H9 (cell line): ENCODE measurements around the gene NPC1L1. TPM values are rescaled to one million over a fixed set of nuclear protein-coding genes. Genes with fewer than 3 reads are reported as not detected.

ENCODE experiments used
- DNase-seq: peaks from one replicate; pipeline ENCODE4 v3.0.0-alpha.2; 2017
- H2AFZ ChIP-seq: one replicate; pipeline ENCODE4 v1.6.1; 2013; ENCODE audit warnings: mild to moderate bottlenecking, low read length, control low read depth, moderate library complexity
- H2AK5ac ChIP-seq: 2 replicates; pipeline ENCODE4 v1.6.1; 2013; ENCODE audit warnings: low read length, control low read depth, mixed read lengths; ENCODE audit not compliant: insufficient read length
- H2BK120ac ChIP-seq: one replicate; pipeline ENCODE4 v1.6.1; 2013; ENCODE audit warnings: low read depth, mild to moderate bottlenecking, low read length, control low read depth, inconsistent platforms; ENCODE audit not compliant: poor library complexity, severe bottlenecking
- H2BK12ac ChIP-seq: 2 replicates; pipeline ENCODE4 v1.6.1; 2013; ENCODE audit warnings: low read length, control low read depth, mixed read lengths, low read depth; ENCODE audit not compliant: insufficient read length
- H2BK15ac ChIP-seq: 2 replicates; pipeline ENCODE4 v1.6.1; 2013; ENCODE audit warnings: low read depth, low read length, control low read depth
- H2BK20ac ChIP-seq: one replicate; pipeline ENCODE4 v1.6.1; 2013; ENCODE audit warnings: low read depth, mild to moderate bottlenecking, low read length, control low read depth, inconsistent platforms; ENCODE audit not compliant: poor library complexity, severe bottlenecking
- H2BK5ac ChIP-seq: 2 replicates; pipeline ENCODE4 v1.6.1; 2013; ENCODE audit warnings: low read length, control low read depth, mixed read lengths; ENCODE audit not compliant: insufficient read length
- H3K14ac ChIP-seq: 2 replicates; pipeline ENCODE4 v1.6.1; 2013; ENCODE audit warnings: low read length, control low read depth; ENCODE audit not compliant: insufficient read depth
- H3K18ac ChIP-seq: 2 replicates; pipeline ENCODE4 v1.6.1; 2013; ENCODE audit warnings: low read depth, mild to moderate bottlenecking, mixed read lengths, low read length, control low read depth; ENCODE audit not compliant: insufficient read length
- H3K23ac ChIP-seq: 2 replicates; pipeline ENCODE4 v1.6.1; 2013; ENCODE audit warnings: low read length, control low read depth, mixed read lengths, low read depth; ENCODE audit not compliant: insufficient read length
- H3K23me2 ChIP-seq: 2 replicates; pipeline ENCODE4 v1.6.1; 2013; ENCODE audit warnings: low read depth, mild to moderate bottlenecking, mixed read lengths, low read length, control low read depth; ENCODE audit not compliant: insufficient read length, poor library complexity, severe bottlenecking
- H3K27ac ChIP-seq: 2 replicates; pipeline ENCODE4 v1.5.1; 2013; ENCODE audit warnings: low read length, control low read depth, mixed read lengths, low read depth; ENCODE audit not compliant: insufficient read length
- H3K27me3 ChIP-seq: 2 replicates; pipeline ENCODE4 v1.6.1; 2013; ENCODE audit warnings: low read length, control low read depth, inconsistent platforms; ENCODE audit not compliant: insufficient read depth
- H3K4ac ChIP-seq: 2 replicates; pipeline ENCODE4 v1.6.1; 2013; ENCODE audit warnings: low read depth, mild to moderate bottlenecking, control low read depth, inconsistent platforms, low read length, moderate library complexity
- H3K4me1 ChIP-seq: 2 replicates; pipeline ENCODE4 v1.6.1; 2013; ENCODE audit warnings: low read length, control low read depth, inconsistent platforms; ENCODE audit not compliant: insufficient read depth
- H3K4me2 ChIP-seq: 2 replicates; pipeline ENCODE4 v1.6.1; 2013; ENCODE audit warnings: low read length, control low read depth, mixed read lengths; ENCODE audit not compliant: insufficient read length, insufficient read depth
- H3K56ac ChIP-seq: 2 replicates; pipeline ENCODE4 v1.6.1; 2013; ENCODE audit warnings: low read depth, mild to moderate bottlenecking, mixed read lengths, low read length, control low read depth; ENCODE audit not compliant: insufficient read length
- H3K79me1 ChIP-seq: 2 replicates; pipeline ENCODE4 v1.6.1; 2013; ENCODE audit warnings: low read depth, mild to moderate bottlenecking, moderate library complexity, low read length, control low read depth, inconsistent platforms; ENCODE audit not compliant: insufficient read depth, poor library complexity, severe bottlenecking
- H3K79me2 ChIP-seq: 2 replicates; pipeline ENCODE4 v1.6.1; 2013; ENCODE audit warnings: low read length, control low read depth, inconsistent platforms; ENCODE audit not compliant: insufficient read depth
- H3K9ac ChIP-seq: 2 replicates; pipeline ENCODE4 v1.6.1; 2013; ENCODE audit warnings: low read length, control low read depth, mixed read lengths; ENCODE audit not compliant: insufficient read length; ENCODE audit errors: extremely low read depth
- H3K9me3 ChIP-seq: one replicate; pipeline ENCODE4 v1.6.1; 2013; ENCODE audit warnings: low read depth, low read length, inconsistent platforms; ENCODE audit not compliant: control insufficient read depth
- H3T11ph ChIP-seq: one replicate; pipeline ENCODE4 v1.6.1; 2013; ENCODE audit warnings: mild to moderate bottlenecking, low read length, control low read depth, inconsistent platforms
- H4K20me1 ChIP-seq: one replicate; pipeline ENCODE4 v1.6.1; 2013; ENCODE audit not compliant: control insufficient read depth, insufficient read length, insufficient read depth
- H4K5ac ChIP-seq: 2 replicates; pipeline ENCODE4 v1.6.1; 2013; ENCODE audit warnings: low read depth, mild to moderate bottlenecking, mixed read lengths, low read length, control low read depth; ENCODE audit not compliant: insufficient read length
- H4K8ac ChIP-seq: replicated peaks from 2 replicates; pipeline ENCODE4 v1.6.1; 2013; ENCODE audit warnings: low read length, control low read depth, mixed read lengths, low read depth; ENCODE audit not compliant: insufficient read length
- H4K91ac ChIP-seq: 2 replicates; pipeline ENCODE4 v1.6.1; 2013; ENCODE audit warnings: low read depth, mild to moderate bottlenecking, moderate library complexity, mixed read lengths, low read length, control low read depth; ENCODE audit not compliant: insufficient read length
- H3K27ac Mint-ChIP-seq, 3 experiments: 2 replicates in 2 of 3; 3 replicates in 1 of 3; pipeline ENCODE4 v1.8.0; 2020 to 2021; ENCODE audit warnings: mixed read lengths in 3 of 3, mild to moderate bottlenecking in 1 of 3, moderate library complexity in 1 of 3
- H3K27me3 Mint-ChIP-seq: 2 replicates; pipeline ENCODE4 v1.8.0; 2021; ENCODE audit warnings: low read depth, mild to moderate bottlenecking, moderate library complexity, mixed read lengths
- H3K36me3 Mint-ChIP-seq, 3 experiments: 2 replicates in 2 of 3; 3 replicates in 1 of 3; pipeline ENCODE4 v1.8.0; 2020 to 2021; ENCODE audit warnings: low read depth in 3 of 3, mixed read lengths in 3 of 3; ENCODE audit not compliant: insufficient read depth in 1 of 3
- H3K4me1 Mint-ChIP-seq, 2 experiments: 2 replicates each; pipeline ENCODE4 v1.8.0; 2020; ENCODE audit warnings: mixed read lengths in 2 of 2
- H3K4me3 Mint-ChIP-seq, 2 experiments: 2 replicates in 1 of 2; 3 replicates in 1 of 2; pipeline ENCODE4 v1.8.0; 2020 to 2021; ENCODE audit warnings: mild to moderate bottlenecking in 2 of 2, mixed read lengths in 2 of 2, moderate library complexity in 1 of 2
- H3K9me3 Mint-ChIP-seq, 2 experiments: 2 replicates in 1 of 2; 3 replicates in 1 of 2; pipeline ENCODE4 v1.8.0; 2020; ENCODE audit warnings: mild to moderate bottlenecking in 2 of 2, mixed read lengths in 2 of 2, moderate library complexity in 1 of 2
- WGBS: extraction: QIAGEN DNeasy Blood & Tissue Kit; methylation state at CpG from one replicate; pipeline ENCODE4 v1.1.7; 2013; ENCODE audit warnings: missing lambda C conversion rate, low lambda C conversion rate, mixed read lengths; ENCODE audit not compliant: insufficient read length; ENCODE audit errors: extremely low coverage; 5-methylcytosine and 5-hydroxymethylcytosine counted together
- total RNA-seq: library from RNA; stranded (reverse); gene quantifications from 2 replicates; pipeline ENCODE4 v1.2.1, GENCODE V29; 2021
- TF ChIP-seq, protein P1 (sequence below): fragments of 200-600 bp; sonication (generic); conservative IDR thresholded peaks from 3 replicates; pipeline ENCODE4 v1.8.0; 2021; ENCODE audit warnings: antibody characterized with exemption, mild to moderate bottlenecking

Gene NPC1L1
- total RNA-seq, 1 experiment from 2014 or later, result 0.11 TPM

DNA sequence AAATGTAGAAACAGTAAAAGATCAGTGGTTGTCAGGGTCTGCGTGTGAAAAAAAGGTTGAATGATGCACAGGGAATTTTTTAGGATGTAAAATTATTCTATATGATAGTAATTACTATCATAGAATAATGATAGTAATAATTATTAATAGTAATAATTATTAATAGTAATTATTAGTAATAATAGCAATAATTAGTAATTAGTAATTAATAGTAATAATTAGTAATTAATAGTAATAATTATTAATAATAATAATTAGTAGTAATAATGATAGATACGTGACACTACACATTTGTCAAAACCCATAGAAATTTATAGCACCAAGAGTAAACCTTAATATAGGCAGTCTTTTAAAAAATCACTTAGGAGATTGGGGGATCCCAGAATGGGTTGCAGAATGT is 46.2 kb downstream of the NPC1L1 start:
- H2BK5ac ChIP-seq, result no peak overlapping the region
- no peak overlapping the region for H2AFZ ChIP-seq
- TF ChIP-seq, protein P1, sequence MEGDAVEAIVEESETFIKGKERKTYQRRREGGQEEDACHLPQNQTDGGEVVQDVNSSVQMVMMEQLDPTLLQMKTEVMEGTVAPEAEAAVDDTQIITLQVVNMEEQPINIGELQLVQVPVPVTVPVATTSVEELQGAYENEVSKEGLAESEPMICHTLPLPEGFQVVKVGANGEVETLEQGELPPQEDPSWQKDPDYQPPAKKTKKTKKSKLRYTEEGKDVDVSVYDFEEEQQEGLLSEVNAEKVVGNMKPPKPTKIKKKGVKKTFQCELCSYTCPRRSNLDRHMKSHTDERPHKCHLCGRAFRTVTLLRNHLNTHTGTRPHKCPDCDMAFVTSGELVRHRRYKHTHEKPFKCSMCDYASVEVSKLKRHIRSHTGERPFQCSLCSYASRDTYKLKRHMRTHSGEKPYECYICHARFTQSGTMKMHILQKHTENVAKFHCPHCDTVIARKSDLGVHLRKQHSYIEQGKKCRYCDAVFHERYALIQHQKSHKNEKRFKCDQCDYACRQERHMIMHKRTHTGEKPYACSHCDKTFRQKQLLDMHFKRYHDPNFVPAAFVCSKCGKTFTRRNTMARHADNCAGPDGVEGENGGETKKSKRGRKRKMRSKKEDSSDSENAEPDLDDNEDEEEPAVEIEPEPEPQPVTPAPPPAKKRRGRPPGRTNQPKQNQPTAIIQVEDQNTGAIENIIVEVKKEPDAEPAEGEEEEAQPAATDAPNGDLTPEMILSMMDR, result no peak
- H2BK120ac ChIP-seq, result no peak overlapping the region
- no peaks in the 10 kb centered on the region for H3K27me3 ChIP-seq
- H3K27me3 Mint-ChIP-seq, result peaks cover 3% of the 10 kb centered on the region
- H3K4me3 Mint-ChIP-seq, result no peak overlapping the region
- no peak overlapping the region for H2BK12ac ChIP-seq
- no peak overlapping the region for H3K18ac ChIP-seq
- no peak overlapping the region for H3K27ac Mint-ChIP-seq
- no peak overlapping the region for H2AK5ac ChIP-seq
- DNase-seq, result no peak
- H4K8ac ChIP-seq, result no peak overlapping the region
- no peaks in the 10 kb centered on the region for H4K20me1 ChIP-seq
- no peak overlapping the region for H4K91ac ChIP-seq
- H3K23me2 ChIP-seq, result no peaks in the 10 kb centered on the region
- no peak overlapping the region for H3K23ac ChIP-seq
- no CpG with 5 or more reads among the region's 2 CpGs for WGBS
- no peaks in the 10 kb centered on the region for H3K9me3 ChIP-seq
- H2BK15ac ChIP-seq, result no peak overlapping the region
- H2BK20ac ChIP-seq, result no peak overlapping the region
- H3K36me3 Mint-ChIP-seq, result no peaks in the 10 kb centered on the region
- no peak overlapping the region for H3T11ph ChIP-seq
- H3K4me2 ChIP-seq, result no peak overlapping the region
- H3K14ac ChIP-seq, result no peak overlapping the region
- H3K4ac ChIP-seq, result no peak overlapping the region
- no peak overlapping the region for H3K27ac ChIP-seq
- H3K9ac ChIP-seq, result no peak overlapping the region
- peaks cover 0 to 7% of the 10 kb centered on the region in 2 experiments; a peak in 2 of 4 replicates for H3K4me1 Mint-ChIP-seq
- no peaks in the 10 kb centered on the region for H3K9me3 Mint-ChIP-seq
- no peaks in the 10 kb centered on the region for H3K79me2 ChIP-seq
- no peak overlapping the region for H4K5ac ChIP-seq
- H3K79me1 ChIP-seq, result no peaks in the 10 kb centered on the region
- peaks cover 2% of the 10 kb centered on the region; the same call in 1 of the 2 replicates for H3K4me1 ChIP-seq
- H3K56ac ChIP-seq, result no peak overlapping the region
